SK-N-SH treated with all-trans-retinoic acid at 6 μM for 48 hours (cell line): Measurements from ENCODE around the gene GDPD1.

Experiments
- ATAC-seq: fragments of 200-7000 bp; cut with Tn5 transposase; 3 replicates; pipeline ENCODE4 v1.9.1; 2020; ENCODE audit warnings: mild to moderate bottlenecking, moderate library complexity
- ARNTL ChIP-seq: fragments of 450-650 bp; formaldehyde crosslinking; IDR thresholded peaks from 2 replicates; pipeline ENCODE4 v1.5.0; 2020; ENCODE audit warnings: low read depth, mild to moderate bottlenecking, moderate library complexity, borderline replicate concordance
- BACH2 ChIP-seq: fragments of 250-450 bp; sonication (Bioruptor Pico); IDR thresholded peaks from 2 replicates; pipeline ENCODE4 v1.9.0; 2021; ENCODE audit warnings: mild to moderate bottlenecking, borderline replicate concordance
- CREB5 ChIP-seq: fragments of 250-450 bp; sonication (Bioruptor Pico); IDR thresholded peaks from 2 replicates; pipeline ENCODE4 v1.5.1; 2020; ENCODE audit warnings: low read depth, mild to moderate bottlenecking, moderate library complexity
- CSDC2 ChIP-seq: fragments of 250-450 bp; sonication (Bioruptor Pico); IDR thresholded peaks from 2 replicates; pipeline ENCODE4 v1.5.0; 2020; ENCODE audit warnings: mild to moderate bottlenecking, moderate library complexity
- GLIS3 ChIP-seq: fragments of 250-450 bp; sonication (Bioruptor Pico); IDR thresholded peaks from 2 replicates; pipeline ENCODE4 v1.5.0; 2020; ENCODE audit warnings: mild to moderate bottlenecking, moderate library complexity
- ISL1 ChIP-seq: fragments of 250-450 bp; sonication (Bioruptor Pico); IDR thresholded peaks from 2 replicates; pipeline ENCODE4 v2.1.2; 2022; ENCODE audit warnings: mild to moderate bottlenecking, moderate library complexity
- OSR1 ChIP-seq: fragments of 250-450 bp; sonication (Bioruptor Pico); IDR thresholded peaks from 2 replicates; pipeline ENCODE4 v1.8.0; 2022; ENCODE audit warnings: moderate library complexity, mild to moderate bottlenecking, inconsistent platforms
- POU6F1 ChIP-seq: fragments of 250-450 bp; sonication (Bioruptor Pico); IDR thresholded peaks from 2 replicates; pipeline ENCODE4 v1.8.0; 2021; ENCODE audit warnings: low read depth, mild to moderate bottlenecking, moderate library complexity, borderline replicate concordance
- PPARA ChIP-seq: fragments of 250-450 bp; sonication (Bioruptor Pico); IDR thresholded peaks from 2 replicates; pipeline ENCODE4 v1.5.0; 2020; ENCODE audit warnings: mild to moderate bottlenecking, borderline replicate concordance
- RARB ChIP-seq: fragments of 250-450 bp; sonication (Bioruptor Pico); IDR thresholded peaks from 2 replicates; pipeline ENCODE4 v1.8.0; 2021; ENCODE audit warnings: mild to moderate bottlenecking, moderate library complexity
- SNAI2 ChIP-seq: fragments of 250-450 bp; sonication (Bioruptor Pico); IDR thresholded peaks from 2 replicates; pipeline ENCODE4 v1.5.0; 2020; ENCODE audit warnings: mild to moderate bottlenecking, moderate library complexity
- TCF4 ChIP-seq: fragments of 250-450 bp; sonication (Bioruptor Pico); IDR thresholded peaks from 2 replicates; pipeline ENCODE4 v1.8.0; 2021; ENCODE audit warnings: mild to moderate bottlenecking, moderate library complexity, borderline replicate concordance
- TSHZ2 ChIP-seq: fragments of 250-450 bp; sonication (Bioruptor Pico); IDR thresholded peaks from 2 replicates; pipeline ENCODE4 v1.5.0; 2020; ENCODE audit warnings: mild to moderate bottlenecking, moderate library complexity
- ZC3H10 ChIP-seq: fragments of 250-450 bp; sonication (Bioruptor Pico); IDR thresholded peaks from 2 replicates; pipeline ENCODE4 v1.5.1; 2021; ENCODE audit warnings: mild to moderate bottlenecking, moderate library complexity
- ZFP3 ChIP-seq: fragments of 250-450 bp; sonication (Bioruptor Pico); IDR thresholded peaks from 2 replicates; pipeline ENCODE4 v1.5.0; 2020; ENCODE audit warnings: mild to moderate bottlenecking, moderate library complexity
- ZFP30 ChIP-seq: fragments of 450-650 bp; formaldehyde crosslinking; IDR thresholded peaks from 2 replicates; pipeline ENCODE4 v1.5.0; 2022; ENCODE audit warnings: mild to moderate bottlenecking, moderate library complexity
- ZNF565 ChIP-seq: fragments of 450-650 bp; formaldehyde crosslinking; conservative IDR thresholded peaks from 2 replicates; pipeline ENCODE4 v1.5.0; 2020; ENCODE audit warnings: low read depth, mild to moderate bottlenecking, moderate library complexity
- ZNF70 ChIP-seq: fragments of 450-650 bp; formaldehyde crosslinking; IDR thresholded peaks from 2 replicates; pipeline ENCODE4 v1.5.0; 2020; ENCODE audit warnings: mild to moderate bottlenecking, moderate library complexity
- TF ChIP-seq, protein P1 (sequence below): fragments of 250-450 bp; sonication (Bioruptor Pico); IDR thresholded peaks from 2 replicates; pipeline ENCODE4 v1.8.0; 2020; ENCODE audit warnings: mild to moderate bottlenecking, moderate library complexity, borderline replicate concordance

The GDPD1 gene

DNA sequence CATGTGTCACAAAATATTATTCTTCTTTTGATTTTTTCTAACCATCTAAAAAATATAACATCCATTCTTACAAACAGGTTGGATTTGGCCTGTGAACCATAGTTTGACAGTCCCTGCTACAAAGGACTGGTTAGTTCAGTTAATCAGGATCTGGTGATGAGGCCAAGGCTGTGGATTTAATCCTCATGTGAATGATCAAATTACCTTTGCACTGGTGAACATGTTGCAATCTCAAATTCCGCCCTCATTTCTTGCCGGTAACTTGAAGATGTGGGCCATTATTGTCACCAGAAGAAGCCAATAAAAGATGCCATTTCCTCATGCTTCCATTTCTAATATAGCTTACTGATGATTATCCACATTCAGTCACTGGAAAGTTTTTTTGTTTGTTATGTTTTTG is 75.9 kb downstream of the GDPD1 start (continued):
- TF ChIP-seq, protein P1, sequence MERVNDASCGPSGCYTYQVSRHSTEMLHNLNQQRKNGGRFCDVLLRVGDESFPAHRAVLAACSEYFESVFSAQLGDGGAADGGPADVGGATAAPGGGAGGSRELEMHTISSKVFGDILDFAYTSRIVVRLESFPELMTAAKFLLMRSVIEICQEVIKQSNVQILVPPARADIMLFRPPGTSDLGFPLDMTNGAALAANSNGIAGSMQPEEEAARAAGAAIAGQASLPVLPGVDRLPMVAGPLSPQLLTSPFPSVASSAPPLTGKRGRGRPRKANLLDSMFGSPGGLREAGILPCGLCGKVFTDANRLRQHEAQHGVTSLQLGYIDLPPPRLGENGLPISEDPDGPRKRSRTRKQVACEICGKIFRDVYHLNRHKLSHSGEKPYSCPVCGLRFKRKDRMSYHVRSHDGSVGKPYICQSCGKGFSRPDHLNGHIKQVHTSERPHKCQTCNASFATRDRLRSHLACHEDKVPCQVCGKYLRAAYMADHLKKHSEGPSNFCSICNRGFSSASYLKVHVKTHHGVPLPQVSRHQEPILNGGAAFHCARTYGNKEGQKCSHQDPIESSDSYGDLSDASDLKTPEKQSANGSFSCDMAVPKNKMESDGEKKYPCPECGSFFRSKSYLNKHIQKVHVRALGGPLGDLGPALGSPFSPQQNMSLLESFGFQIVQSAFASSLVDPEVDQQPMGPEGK (CRISPR knock-in tag), result no peak
- TF ChIP-seq RARB (no peak), ISL1 (CRISPR knock-in tag) (no peak), PPARA (CRISPR knock-in tag) (no peak), ZFP3 (CRISPR knock-in tag) (no peak), ZFP30 (CRISPR knock-in tag) (no peak), ZNF565 (CRISPR knock-in tag) (no peak), TCF4 (no peak), CSDC2 (CRISPR knock-in tag) (no peak)

- ATAC-seq, result no peak
- no peak for TF ChIP-seq ISL1 (CRISPR knock-in tag)
- TF ChIP-seq OSR1 (CRISPR knock-in tag), result no peak
- TF ChIP-seq TCF4, result no peak
- TF ChIP-seq PPARA (CRISPR knock-in tag), result no peak
- no peak for TF ChIP-seq ZNF565 (CRISPR knock-in tag)
- no peak for TF ChIP-seq ZFP30 (CRISPR knock-in tag)
- TF ChIP-seq, all 23 proteins: peak for 0
Observed at GRCh38 chr17:59298521-59298920, 78.2 kb downstream of the GDPD1 start.

- ATAC-seq, result no peak
Observed at GRCh38 chr17:59299400-59300092, 79.2 kb downstream of the GDPD1 start.

GRCh38 chr17:59300941-59301340 is 80.6 kb downstream of the GDPD1 start:
- TF ChIP-seq CREB5 (CRISPR knock-in tag) (no peak), ARNTL (CRISPR knock-in tag) (no peak), TSHZ2 (CRISPR knock-in tag) (no peak), RARB (no peak), ZFP30 (CRISPR knock-in tag) (no peak), PPARA (CRISPR knock-in tag) (no peak), ISL1 (CRISPR knock-in tag) (no peak), CSDC2 (CRISPR knock-in tag) (no peak)
- no peak for ATAC-seq

More at GRCh38 chr17:59299400-59300092, 79.2 kb downstream of the GDPD1 start:
- TF ChIP-seq ZFP30 (CRISPR knock-in tag) (no peak), TSHZ2 (CRISPR knock-in tag) (no peak), ISL1 (CRISPR knock-in tag) (no peak), GLIS3 (CRISPR knock-in tag) (no peak), TCF4 (no peak), ARNTL (CRISPR knock-in tag) (no peak), RARB (no peak)

DNA sequence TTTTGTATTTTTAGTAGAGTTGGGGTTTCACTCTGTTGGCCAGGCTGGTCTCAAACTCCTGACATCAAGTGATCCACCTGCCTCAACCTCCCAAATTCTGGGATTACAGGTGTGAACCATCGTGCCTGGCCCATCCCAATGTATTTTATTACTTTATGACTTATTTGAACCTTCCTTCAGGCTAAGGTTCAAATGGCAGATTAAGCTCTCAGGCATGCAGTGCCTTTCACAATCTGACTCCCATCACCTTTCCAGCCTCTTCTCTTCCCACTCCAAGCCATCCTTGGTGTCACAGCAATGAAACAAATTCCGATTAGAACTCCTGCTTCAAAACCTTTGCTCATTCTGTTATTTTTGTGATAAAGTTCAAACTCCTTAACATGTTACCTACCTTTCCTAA is 84.5 kb downstream of the GDPD1 start:
- ATAC-seq, result no peak
- TF ChIP-seq BACH2 (CRISPR knock-in tag) (no peak), SNAI2 (CRISPR knock-in tag) (no peak), CSDC2 (CRISPR knock-in tag) (no peak), ZNF70 (CRISPR knock-in tag) (no peak), ARNTL (CRISPR knock-in tag) (no peak), GLIS3 (CRISPR knock-in tag) (no peak), ISL1 (CRISPR knock-in tag) (no peak), ZFP3 (CRISPR knock-in tag) (no peak), ZFP30 (CRISPR knock-in tag) (no peak), POU6F1 (no peak), ZC3H10 (CRISPR knock-in tag) (no peak)
- TF ChIP-seq, protein P1 (CRISPR knock-in tag), result no peak
